GM12878 (cell line): ENCODE measurements around the gene PLA2G4E. TPM values are rescaled to one million over a fixed set of nuclear protein-coding genes. Genes with fewer than 3 reads are reported as not detected.

Source experiments
- CUX1 ChIP-seq: IDR thresholded peaks from 2 replicates; pipeline ENCODE4 v1.6.1; 2012; ENCODE audit warnings: improper control_type of control experiment, low read depth, low read length; ENCODE audit not compliant: insufficient replicate concordance
- E2F4 ChIP-seq: IDR thresholded peaks from 2 replicates; pipeline ENCODE4 v1.6.1; 2012; ENCODE audit warnings: low read depth, low read length, improper control_type of control experiment
- FOXK2 ChIP-seq: fragments of 450-650 bp; IDR thresholded peaks from 2 replicates; pipeline ENCODE4 v1.6.1; 2017; ENCODE audit warnings: mild to moderate bottlenecking, moderate library complexity
- GABPA ChIP-seq: IDR thresholded peaks from 2 replicates; pipeline ENCODE4 v1.6.1; 2014; ENCODE audit warnings: antibody characterized with exemption, low read depth, mild to moderate bottlenecking, inconsistent platforms
- HCFC1 ChIP-seq: fragments of 150-350 bp; IDR thresholded peaks from 2 replicates; pipeline ENCODE4 v1.6.1; 2014; ENCODE audit warnings: low read length
- HDAC6 ChIP-seq: fragments of 200-600 bp; sonication (generic); IDR thresholded peaks from one replicate; pipeline ENCODE4 v1.8.0; 2017; ENCODE audit warnings: antibody characterized with exemption; ENCODE audit not compliant: unreplicated experiment
- JUNB ChIP-seq: IDR thresholded peaks from 2 replicates; pipeline ENCODE4 v1.6.1; 2016; ENCODE audit warnings: antibody characterized with exemption, mild to moderate bottlenecking
- MEF2B ChIP-seq: fragments of 450-650 bp; IDR thresholded peaks from 2 replicates; pipeline ENCODE4 v1.6.1; 2018; ENCODE audit warnings: mild to moderate bottlenecking, moderate library complexity; ENCODE audit not compliant: partially characterized antibody, poor library complexity, severe bottlenecking
- MTA2 ChIP-seq: fragments of 450-650 bp; IDR thresholded peaks from 2 replicates; pipeline ENCODE4 v1.6.1; 2016; ENCODE audit warnings: low read depth, mild to moderate bottlenecking, moderate library complexity
- NR2C2 ChIP-seq: IDR thresholded peaks from 2 replicates; pipeline ENCODE4 v1.6.1; 2011; ENCODE audit warnings: borderline replicate concordance, low read depth; ENCODE audit not compliant: control insufficient read depth, insufficient read length
- POLR2AphosphoS2 ChIP-seq: IDR thresholded peaks from 2 replicates; pipeline ENCODE4 v1.6.1; 2011; ENCODE audit warnings: low read depth, mild to moderate bottlenecking, low read length, improper control_type of control experiment, moderate library complexity
- RUNX3 ChIP-seq: IDR thresholded peaks from 2 replicates; pipeline ENCODE4 v1.6.1; 2012; ENCODE audit warnings: low read length, inconsistent platforms
- SIN3A ChIP-seq: IDR thresholded peaks from 2 replicates; pipeline ENCODE4 v1.6.1; 2012; ENCODE audit warnings: low read depth, low read length, improper control_type of control experiment
- SKIL ChIP-seq: fragments of 450-650 bp; IDR thresholded peaks from 2 replicates; pipeline ENCODE4 v1.6.1; 2017; ENCODE audit warnings: mild to moderate bottlenecking, low read depth, inconsistent platforms; ENCODE audit not compliant: poor library complexity, severe bottlenecking
- SUPT20H ChIP-seq: IDR thresholded peaks from 2 replicates; pipeline ENCODE4 v1.6.1; 2011; ENCODE audit warnings: low read depth, mild to moderate bottlenecking, low read length, moderate library complexity, borderline replicate concordance; ENCODE audit not compliant: control insufficient read depth
- TAF1 ChIP-seq: IDR thresholded peaks from 2 replicates; pipeline ENCODE4 v1.6.1; 2011; ENCODE audit warnings: mild to moderate bottlenecking, low read depth, low read length, borderline replicate concordance
- YBX1 ChIP-seq: fragments of 450-650 bp; IDR thresholded peaks from 2 replicates; pipeline ENCODE4 v1.6.1; 2016; ENCODE audit warnings: antibody characterized with exemption
- ZBTB40 ChIP-seq: fragments of 450-650 bp; IDR thresholded peaks from 2 replicates; pipeline ENCODE4 v1.6.1; 2016; ENCODE audit warnings: mild to moderate bottlenecking, moderate library complexity, borderline replicate concordance
- polyA plus RNA-seq, 11 experiments: library from polyadenylated mRNA; depleted of rRNA in 4 of 11; unstranded in 6 of 11; stranded (reverse) in 5 of 11; fragments of >200 nt; fragmentation: Nextera tagmentation in 4 of 11; fragmentation: Illumina TruSeq in 1 of 11; extraction: Ambion mirVana in 4 of 11; extraction: Trizol in 1 of 11; gene quantifications; 1 replicate in 1 of 11; 2 replicates in 10 of 11; pipeline versions ENCODE4 v1.2.1 to v1.2.3, GENCODE V29; 2011 to 2016; ENCODE audit warnings: inconsistent platforms in 2 of 11, missing spikeins in 2 of 11, low read depth in 1 of 11
- total RNA-seq, 4 experiments: library from RNA; depleted of rRNA in 3 of 4; stranded (reverse); fragments of >200 nt in 3 of 4; fragmentation: Illumina TruSeq in 1 of 4; extraction: Trizol in 1 of 4; gene quantifications; 2 replicates each; pipeline versions ENCODE4 v1.2.1 to v1.2.3, GENCODE V29; 2013 to 2021

Gene PLA2G4E
- total and polyA plus RNA-seq, 10 of the 15 experiments (the other 5 are each of a cell fraction or from before 2014, with no cell fraction given): 0.05 to 0.32 (median 0.06) TPM; not detected in 5

GRCh38 chr15:41935566-41936020, 85.2 kb downstream of the PLA2G4E start (continued):
- TF ChIP-seq E2F4 (no peak), YBX1 (no peak), TAF1 (no peak), MEF2B (peak; percentile 74), SKIL (peak; percentile 90), HDAC6 (no peak), JUNB (no peak), MTA2 (peak; percentile 70), SIN3A (no peak), SUPT20H (no peak), GABPA (no peak), HCFC1 (no peak), ZBTB40 (no peak), RUNX3 (peak; percentile 95), CUX1 (no peak), NR2C2 (no peak), FOXK2 (no peak), POLR2AphosphoS2 (no peak)
